ENCODE measurements around the gene PRKAR2B.

- TF ChIP-seq CTCF (conservative IDR thresholded peaks at IDR 0.05; ENCODE audit: low read depth in 2 of 2) (no peak), NANOG (IDR thresholded peaks at IDR 0.05; ENCODE audit: borderline replicate concordance) (no peak), REST (IDR thresholded peaks at IDR 0.05; ENCODE audit: unreplicated experiment) (no peak), EZH2phosphoT487 (IDR thresholded peaks at IDR 0.05; ENCODE audit: unreplicated experiment) (no peak), POLR2AphosphoS5 (IDR thresholded peaks at IDR 0.05; ENCODE audit: low read depth) (no peak)
Observed at GRCh38 chr7:107179326-107180164, 135.0 kb downstream of the PRKAR2B start.

All from GM23338 (cell line).